ENCODE results near the gene KRTAP5-5. TPM values are rescaled to one million over a fixed set of nuclear protein-coding genes. Genes with fewer than 3 reads are reported as not detected.

Gene KRTAP5-5
- total and polyA plus RNA-seq, 2 donors from 2014 or later, result not detected

- H3K27ac ChIP-seq (ENCODE audit: low read depth in 2 of 2, low read length in 2 of 2), result no peak overlapping the region
- no peaks in the 10 kb centered on the region for H3K27me3 ChIP-seq (ENCODE audit: control insufficient read depth, insufficient read depth, low read length)
- H3K4me3 ChIP-seq (ENCODE audit: low read length in 3 of 3), result no peak overlapping the region
- H3K36me3 ChIP-seq (ENCODE audit: control insufficient read depth in 2 of 3, insufficient read depth in 3 of 3, low read length in 3 of 3), result no peaks in the 10 kb centered on the region
- intact Hi-C loops (cut with DNase I), result no loop called here
- peaks cover 0 to 4% (median 0%) of the 10 kb centered on the region in 3 donors for H3K4me1 ChIP-seq (ENCODE audit: control insufficient read depth in 2 of 3, insufficient read depth in 2 of 3, low read depth in 1 of 3, low read length in 3 of 3)
- H3K9ac ChIP-seq (ENCODE audit: low read length in 3 of 3), result no peak overlapping the region
- TF ChIP-seq, protein P1, sequence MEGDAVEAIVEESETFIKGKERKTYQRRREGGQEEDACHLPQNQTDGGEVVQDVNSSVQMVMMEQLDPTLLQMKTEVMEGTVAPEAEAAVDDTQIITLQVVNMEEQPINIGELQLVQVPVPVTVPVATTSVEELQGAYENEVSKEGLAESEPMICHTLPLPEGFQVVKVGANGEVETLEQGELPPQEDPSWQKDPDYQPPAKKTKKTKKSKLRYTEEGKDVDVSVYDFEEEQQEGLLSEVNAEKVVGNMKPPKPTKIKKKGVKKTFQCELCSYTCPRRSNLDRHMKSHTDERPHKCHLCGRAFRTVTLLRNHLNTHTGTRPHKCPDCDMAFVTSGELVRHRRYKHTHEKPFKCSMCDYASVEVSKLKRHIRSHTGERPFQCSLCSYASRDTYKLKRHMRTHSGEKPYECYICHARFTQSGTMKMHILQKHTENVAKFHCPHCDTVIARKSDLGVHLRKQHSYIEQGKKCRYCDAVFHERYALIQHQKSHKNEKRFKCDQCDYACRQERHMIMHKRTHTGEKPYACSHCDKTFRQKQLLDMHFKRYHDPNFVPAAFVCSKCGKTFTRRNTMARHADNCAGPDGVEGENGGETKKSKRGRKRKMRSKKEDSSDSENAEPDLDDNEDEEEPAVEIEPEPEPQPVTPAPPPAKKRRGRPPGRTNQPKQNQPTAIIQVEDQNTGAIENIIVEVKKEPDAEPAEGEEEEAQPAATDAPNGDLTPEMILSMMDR (IDR thresholded peaks at IDR 0.05; ENCODE audit: borderline replicate concordance, extremely low read depth, insufficient read depth), result no peak
- no peak for FAIRE-seq
- no peaks in the 10 kb centered on the region for H3K9me3 ChIP-seq (ENCODE audit: control insufficient read depth in 2 of 3, insufficient read depth in 1 of 3, low read length in 3 of 3)
- peak in 1 of 5 donors; percentile 59 for DNase-seq
Observed at GRCh38 chr11:1647901-1648652, 18.5 kb downstream of the KRTAP5-5 start.

DNA sequence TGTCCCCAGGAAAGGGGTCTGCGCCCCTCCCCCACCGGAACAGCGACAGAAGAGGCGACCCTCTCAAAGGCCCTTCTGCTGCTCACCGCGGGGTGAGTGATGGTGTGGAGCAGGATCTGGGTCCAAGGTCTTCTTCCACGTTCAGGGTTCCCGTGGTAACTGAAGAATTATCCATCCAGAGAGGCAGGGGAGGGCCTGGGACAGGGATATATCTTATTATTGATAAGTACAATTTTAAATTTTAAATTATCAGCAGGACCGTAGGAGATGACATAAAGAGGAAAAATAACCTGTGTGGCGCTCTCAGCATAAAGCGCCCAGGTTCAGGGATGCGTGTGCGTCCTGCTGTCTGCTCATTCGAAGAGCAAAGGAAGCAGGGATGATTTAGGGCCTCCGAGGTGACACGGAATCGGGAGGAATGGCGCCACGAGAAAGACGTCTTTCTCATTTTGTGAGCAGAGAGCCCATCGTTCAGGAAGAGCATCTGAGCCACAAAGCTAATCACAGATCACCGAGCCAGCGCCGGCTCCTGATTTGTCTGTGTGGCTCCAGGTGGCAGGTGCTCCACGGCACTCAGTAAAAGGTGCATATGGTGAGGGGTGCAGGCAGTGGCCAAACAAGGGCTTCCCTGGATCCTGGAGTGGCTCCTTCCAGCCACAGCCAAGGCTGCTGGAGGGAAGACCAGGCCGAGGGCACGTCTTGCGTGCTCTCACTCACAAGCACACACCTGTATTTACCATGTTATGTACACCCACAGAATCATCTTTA, 19.3 kb downstream of the KRTAP5-5 start:
- Histone ChIP-seq H3K27me3 (ENCODE audit: control insufficient read depth, insufficient read depth, low read length) (no peaks in the 10 kb centered on the region), H3K9me3 (ENCODE audit: control insufficient read depth in 2 of 3, insufficient read depth in 1 of 3, low read length in 3 of 3) (no peaks in the 10 kb centered on the region), H3K36me3 (ENCODE audit: control insufficient read depth in 2 of 3, insufficient read depth in 3 of 3, low read length in 3 of 3) (no peaks in the 10 kb centered on the region), H3K9ac (ENCODE audit: low read length in 3 of 3) (no peak overlapping the region), H3K4me1 (ENCODE audit: control insufficient read depth in 2 of 3, insufficient read depth in 2 of 3, low read depth in 1 of 3, low read length in 3 of 3) (peaks cover 0 to 6% (median 0%) of the 10 kb centered on the region in 3 donors), H3K4me3 (ENCODE audit: low read length in 3 of 3) (no peak overlapping the region), H3K27ac (ENCODE audit: low read depth in 2 of 2, low read length in 2 of 2) (no peak overlapping the region)
- DNase-seq (peak in 1 of 5 donors; percentile 35), FAIRE-seq (no peak)
- TF ChIP-seq, protein P1 (IDR thresholded peaks at IDR 0.05; ENCODE audit: borderline replicate concordance, extremely low read depth, insufficient read depth), result no peak
- intact Hi-C loops (cut with DNase I), result no loop called here

- intact Hi-C loops (cut with DNase I), result loop anchor here (10.0 kb wide), 1 partner anchor 505 kb away; no protein-coding TSS in a partner anchor
- H3K9me3 ChIP-seq (ENCODE audit: control insufficient read depth in 2 of 3, insufficient read depth in 1 of 3, low read length in 3 of 3), result no peaks in the 10 kb centered on the region
- H3K27me3 ChIP-seq (ENCODE audit: control insufficient read depth, insufficient read depth, low read length), result no peaks in the 10 kb centered on the region
- H3K36me3 ChIP-seq (ENCODE audit: control insufficient read depth in 2 of 3, insufficient read depth in 3 of 3, low read length in 3 of 3), result no peaks in the 10 kb centered on the region
- TF ChIP-seq, protein P1 (IDR thresholded peaks at IDR 0.05; ENCODE audit: borderline replicate concordance, extremely low read depth, insufficient read depth), result no peak
- DNase-seq (peak in 1 of 5 donors; percentile 60), FAIRE-seq (no peak)
- H3K4me3 ChIP-seq (ENCODE audit: low read length in 3 of 3), result no peak overlapping the region
- peaks cover 0 to 10% (median 0%) of the 10 kb centered on the region in 3 donors for H3K4me1 ChIP-seq (ENCODE audit: control insufficient read depth in 2 of 3, insufficient read depth in 2 of 3, low read depth in 1 of 3, low read length in 3 of 3)
- H3K9ac ChIP-seq (ENCODE audit: low read length in 3 of 3), result no peak overlapping the region
- no peak overlapping the region for H3K27ac ChIP-seq (ENCODE audit: low read depth in 2 of 2, low read length in 2 of 2)
Observed at GRCh38 chr11:1650034-1650917, 20.7 kb downstream of the KRTAP5-5 start.

Measured in kidney (tissue), 14 donors.